Urothelium cell line (cell line): ENCODE data around the gene NOCT.
"Not testable (repeated sequence)": the region's sequence is repeated elsewhere in the genome, so short reads cannot be mapped to it uniquely, and the experiment has no call there.

ENCODE experiments used
- DNase-seq: peaks from one replicate; pipeline ENCODE4 v3.0.0; 2011; ENCODE audit warnings: low spot score, mixed read lengths
- FAIRE-seq: peaks from 2 replicates; lab custom pipeline; 2011; peaks lifted over from hg19 to GRCh38; lab: Jason Lieb, UNC

The NOCT gene

GRCh38 chr4:139015269-139015947 is at the start of gene NOCT:
TSS of gene NOCT (plus strand) at chr4:139015781. CDS start at chr4:139015982, 201 bp downstream.
- DNase-seq = peak; percentile 85
- no peak for FAIRE-seq

- FAIRE-seq = no peak
- DNase-seq = no peak
These were observed 48.3 kb upstream of the NOCT start for GRCh38 chr4:138967313-138967712.

GRCh38 chr4:138972956-138973801 is 42.4 kb upstream of the NOCT start:
- DNase-seq (no peak), FAIRE-seq (no peak)

- DNase-seq = no peak
- no peak for FAIRE-seq
These were observed 40.4 kb upstream of the NOCT start for GRCh38 chr4:138975225-138975624.

GRCh38 chr4:138976526-138976925 is 39.1 kb upstream of the NOCT start:
- no peak for FAIRE-seq
- DNase-seq = no peak

GRCh38 chr4:138977524-138977923 is 38.1 kb upstream of the NOCT start:
- FAIRE-seq (no peak), DNase-seq (no peak)

GRCh38 chr4:138978028-138978585 is 37.5 kb upstream of the NOCT start:
- DNase-seq (no peak), FAIRE-seq (no peak)

GRCh38 chr4:138978600-138978999 is 37.0 kb upstream of the NOCT start:
- FAIRE-seq (no peak), DNase-seq (no peak)

- DNase-seq (no peak), FAIRE-seq (no peak)
These were observed 35.8 kb upstream of the NOCT start for GRCh38 chr4:138979742-138980141.

GRCh38 chr4:138981930-138982390 is 33.6 kb upstream of the NOCT start:
- DNase-seq (peak; percentile 8), FAIRE-seq (no peak)

- no peak for DNase-seq
- no peak for FAIRE-seq
These were observed 32.8 kb upstream of the NOCT start for GRCh38 chr4:138982754-138983153.

- DNase-seq (no peak), FAIRE-seq (no peak)
These were observed 31.9 kb upstream of the NOCT start for GRCh38 chr4:138983690-138984089.

- no peak for DNase-seq
- no peak for FAIRE-seq
These were observed 30.9 kb upstream of the NOCT start for GRCh38 chr4:138984647-138985046.

- no peak for DNase-seq
- no peak for FAIRE-seq
These were observed 22.9 kb upstream of the NOCT start for GRCh38 chr4:138992676-138993075.

GRCh38 chr4:138996090-138996489 is 19.5 kb upstream of the NOCT start:
- FAIRE-seq = no peak
- no peak for DNase-seq

- DNase-seq = no peak
- FAIRE-seq = no peak
These were observed 15.9 kb upstream of the NOCT start for GRCh38 chr4:138999666-139000065.

GRCh38 chr4:139000134-139000533 is 15.4 kb upstream of the NOCT start:
- FAIRE-seq, DNase-seq: not testable (repeated sequence)

- FAIRE-seq, DNase-seq: not testable (repeated sequence)
These were observed 14.2 kb upstream of the NOCT start for GRCh38 chr4:139001430-139001829.

- FAIRE-seq, DNase-seq: not testable (repeated sequence)
These were observed 11.9 kb upstream of the NOCT start for GRCh38 chr4:139003668-139004067.

- DNase-seq (no peak), FAIRE-seq (no peak)
These were observed 9.8 kb upstream of the NOCT start for GRCh38 chr4:139005774-139006173.

- FAIRE-seq = no peak
These were observed 7.9 kb upstream of the NOCT start for GRCh38 chr4:139007640-139008039.

GRCh38 chr4:139008278-139008677 is 7.3 kb upstream of the NOCT start:
- not testable (repeated sequence) for FAIRE-seq, DNase-seq

More at GRCh38 chr4:139007640-139008039, 7.9 kb upstream of the NOCT start:
- no peak for DNase-seq
